ENCODE results near the gene ATP5F1D.

- TF ChIP-seq, protein P1, sequence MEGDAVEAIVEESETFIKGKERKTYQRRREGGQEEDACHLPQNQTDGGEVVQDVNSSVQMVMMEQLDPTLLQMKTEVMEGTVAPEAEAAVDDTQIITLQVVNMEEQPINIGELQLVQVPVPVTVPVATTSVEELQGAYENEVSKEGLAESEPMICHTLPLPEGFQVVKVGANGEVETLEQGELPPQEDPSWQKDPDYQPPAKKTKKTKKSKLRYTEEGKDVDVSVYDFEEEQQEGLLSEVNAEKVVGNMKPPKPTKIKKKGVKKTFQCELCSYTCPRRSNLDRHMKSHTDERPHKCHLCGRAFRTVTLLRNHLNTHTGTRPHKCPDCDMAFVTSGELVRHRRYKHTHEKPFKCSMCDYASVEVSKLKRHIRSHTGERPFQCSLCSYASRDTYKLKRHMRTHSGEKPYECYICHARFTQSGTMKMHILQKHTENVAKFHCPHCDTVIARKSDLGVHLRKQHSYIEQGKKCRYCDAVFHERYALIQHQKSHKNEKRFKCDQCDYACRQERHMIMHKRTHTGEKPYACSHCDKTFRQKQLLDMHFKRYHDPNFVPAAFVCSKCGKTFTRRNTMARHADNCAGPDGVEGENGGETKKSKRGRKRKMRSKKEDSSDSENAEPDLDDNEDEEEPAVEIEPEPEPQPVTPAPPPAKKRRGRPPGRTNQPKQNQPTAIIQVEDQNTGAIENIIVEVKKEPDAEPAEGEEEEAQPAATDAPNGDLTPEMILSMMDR (IDR thresholded peaks at IDR 0.05; ENCODE audit: low read depth, low read length), result no peak
- no peak for TF ChIP-seq EZH2phosphoT487 (IDR thresholded peaks at IDR 0.05; ENCODE audit: low read depth)
Observed at GRCh38 chr19:1249298-1249989, 7.9 kb downstream of the ATP5F1D start.
